ENCODE results near the gene TMPRSS2.
A peak's percentile ranks its signal among the peaks of the same experiment; 100 is the strongest.
"Not testable (repeated sequence)": the region's sequence is repeated elsewhere in the genome, so short reads cannot be mapped to it uniquely, and the experiment has no call there.

TMPRSS2 gene

GRCh38 chr21:41422546-41423304 is 85.2 kb downstream of the TMPRSS2 start:
- DNase-seq: no peak

- DNase-seq: not testable (repeated sequence)
These were observed 87.0 kb downstream of the TMPRSS2 start for GRCh38 chr21:41420998-41421397.

- DNase-seq: peak; percentile 62
These were observed 87.8 kb downstream of the TMPRSS2 start for GRCh38 chr21:41419921-41420862.

- DNase-seq: no peak
These were observed 88.8 kb downstream of the TMPRSS2 start for GRCh38 chr21:41418956-41419680.

GRCh38 chr21:41418393-41418792 is 89.6 kb downstream of the TMPRSS2 start:
- no peak for DNase-seq

- not testable (repeated sequence) for DNase-seq
These were observed 90.5 kb downstream of the TMPRSS2 start for GRCh38 chr21:41417505-41417904.
